Measurements from ENCODE around the gene FAM111A.

Gene FAM111A

GRCh38 chr11:59137190-59137589, 5.5 kb upstream of the FAM111A start:
- H3K4me3 ChIP-seq (ENCODE audit: low read length), result no peak overlapping the region
- DNase-seq (ENCODE audit: low read depth), result no peak
- TF ChIP-seq, protein P1, sequence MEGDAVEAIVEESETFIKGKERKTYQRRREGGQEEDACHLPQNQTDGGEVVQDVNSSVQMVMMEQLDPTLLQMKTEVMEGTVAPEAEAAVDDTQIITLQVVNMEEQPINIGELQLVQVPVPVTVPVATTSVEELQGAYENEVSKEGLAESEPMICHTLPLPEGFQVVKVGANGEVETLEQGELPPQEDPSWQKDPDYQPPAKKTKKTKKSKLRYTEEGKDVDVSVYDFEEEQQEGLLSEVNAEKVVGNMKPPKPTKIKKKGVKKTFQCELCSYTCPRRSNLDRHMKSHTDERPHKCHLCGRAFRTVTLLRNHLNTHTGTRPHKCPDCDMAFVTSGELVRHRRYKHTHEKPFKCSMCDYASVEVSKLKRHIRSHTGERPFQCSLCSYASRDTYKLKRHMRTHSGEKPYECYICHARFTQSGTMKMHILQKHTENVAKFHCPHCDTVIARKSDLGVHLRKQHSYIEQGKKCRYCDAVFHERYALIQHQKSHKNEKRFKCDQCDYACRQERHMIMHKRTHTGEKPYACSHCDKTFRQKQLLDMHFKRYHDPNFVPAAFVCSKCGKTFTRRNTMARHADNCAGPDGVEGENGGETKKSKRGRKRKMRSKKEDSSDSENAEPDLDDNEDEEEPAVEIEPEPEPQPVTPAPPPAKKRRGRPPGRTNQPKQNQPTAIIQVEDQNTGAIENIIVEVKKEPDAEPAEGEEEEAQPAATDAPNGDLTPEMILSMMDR (conservative IDR thresholded peaks at IDR 0.05; ENCODE audit: low read depth, low read length), result no peak

DNA sequence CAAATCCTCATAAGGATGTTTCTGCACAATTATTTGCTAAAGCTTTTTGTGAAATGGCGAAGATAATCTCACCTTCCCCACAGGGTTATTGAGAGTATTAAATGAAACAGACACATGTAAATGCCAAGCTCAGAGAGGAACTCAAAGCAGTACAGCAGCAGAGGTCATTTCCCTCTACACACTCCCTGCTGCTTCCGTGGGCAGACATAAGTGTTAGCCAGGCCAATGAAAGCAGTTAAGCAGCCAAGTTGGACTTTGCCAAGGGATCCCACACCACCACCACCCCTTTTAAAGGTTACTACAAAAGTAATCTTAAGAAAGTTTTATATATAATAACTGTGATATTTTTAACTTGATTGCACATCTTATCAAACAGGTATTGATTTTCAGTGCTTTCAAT, 4.0 kb upstream of the FAM111A start:
- no peak for DNase-seq (ENCODE audit: low read depth)
- no peak overlapping the region for H3K4me3 ChIP-seq (ENCODE audit: low read length)
- TF ChIP-seq, protein P1 (conservative IDR thresholded peaks at IDR 0.05; ENCODE audit: low read depth, low read length), result no peak

DNA sequence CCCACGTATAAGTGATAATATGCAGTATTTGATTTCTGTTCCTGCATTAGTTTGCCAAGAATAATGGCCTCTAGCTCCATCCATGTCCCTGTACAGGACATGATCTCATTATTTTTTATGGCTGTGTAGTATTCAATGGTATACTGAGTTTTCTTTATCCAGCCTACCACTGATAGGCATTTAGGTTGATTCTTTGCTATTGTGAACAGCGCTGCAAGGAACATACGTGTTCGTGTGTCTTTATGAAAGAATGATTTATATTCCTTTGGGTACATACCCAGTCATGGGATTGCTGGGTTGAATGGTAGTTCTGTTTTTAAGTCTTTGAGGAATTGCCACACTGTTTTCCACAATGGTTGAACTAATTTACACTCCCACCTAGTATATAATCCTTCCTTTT, 1.5 kb upstream of the FAM111A start:
- H3K4me3 ChIP-seq (ENCODE audit: low read length), result no peak overlapping the region
- DNase-seq (ENCODE audit: low read depth), result no peak
- TF ChIP-seq, protein P1 (conservative IDR thresholded peaks at IDR 0.05; ENCODE audit: low read depth, low read length), result no peak

DNA sequence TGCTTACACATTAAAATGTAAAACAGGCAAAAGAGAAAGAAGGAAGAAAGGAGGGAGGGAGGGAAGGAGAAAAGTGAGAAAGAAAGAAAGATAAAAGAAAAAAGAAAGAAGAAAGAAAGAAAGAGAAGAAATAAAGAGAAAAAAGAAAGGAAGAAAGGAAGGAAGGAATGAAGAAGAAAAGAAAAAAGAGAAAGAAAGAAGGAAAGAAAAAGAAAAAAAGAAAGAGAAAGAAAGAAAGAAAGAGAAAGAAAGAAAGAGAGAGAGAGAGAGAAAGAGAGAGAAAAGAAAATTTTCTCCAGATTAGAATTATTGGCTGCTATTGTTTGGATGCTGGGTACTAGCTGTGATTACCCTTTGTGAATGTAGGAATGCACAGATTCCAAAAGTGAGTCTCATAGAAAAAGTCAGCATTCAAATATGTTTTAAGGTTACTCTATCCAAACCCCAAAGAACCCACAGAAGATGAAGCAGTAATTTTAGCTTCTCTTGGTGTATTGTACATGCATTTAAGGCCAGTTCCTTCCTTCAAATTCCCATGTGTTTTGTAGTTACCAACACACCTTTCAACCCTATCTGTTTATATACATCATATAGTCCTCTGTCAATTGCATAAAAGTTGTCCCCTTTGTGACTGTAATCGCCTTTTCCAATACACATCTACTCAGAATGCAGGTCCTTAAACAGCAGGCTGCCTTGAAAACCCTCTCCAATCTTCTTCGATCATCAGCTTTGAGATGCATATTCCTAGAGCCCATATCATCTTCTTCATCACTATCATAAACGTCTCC, 789 bp upstream of the FAM111A start:
- TF ChIP-seq, protein P1 (conservative IDR thresholded peaks at IDR 0.05; ENCODE audit: low read depth, low read length), result no peak
- H3K4me3 ChIP-seq (ENCODE audit: low read length), result peak overlapping the region; percentile 86
- DNase-seq (ENCODE audit: low read depth), result no peak

DNA sequence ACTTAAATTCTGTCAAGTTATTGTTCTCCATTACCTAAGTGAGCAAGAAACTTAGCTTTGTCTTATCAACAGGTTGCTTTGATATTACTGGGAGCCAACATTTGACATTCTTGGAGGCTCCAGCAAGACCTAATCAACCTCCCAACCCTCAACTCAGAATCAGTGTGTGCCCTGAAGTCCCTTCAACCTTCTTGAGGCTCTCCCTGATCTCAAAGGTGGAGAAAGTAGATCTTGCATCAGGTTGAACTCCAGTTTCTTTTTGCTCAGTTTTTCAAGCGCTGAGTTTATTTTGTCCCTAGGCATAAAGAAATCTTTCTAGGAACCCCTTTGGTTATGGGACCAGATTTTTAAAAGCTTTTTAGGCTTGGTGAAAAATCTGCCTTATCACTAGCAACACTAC, 1.4 kb downstream of the FAM111A start:
- no peak for DNase-seq (ENCODE audit: low read depth)
- TF ChIP-seq, protein P1 (conservative IDR thresholded peaks at IDR 0.05; ENCODE audit: low read depth, low read length), result no peak
- H3K4me3 ChIP-seq (ENCODE audit: low read length), result peak overlapping the region; percentile 49

- DNase-seq (ENCODE audit: low read depth), result peak; percentile 52
These were observed 2.1 kb downstream of the FAM111A start for GRCh38 chr11:59144579-59145345.

More at GRCh38 chr11:59144579-59145345, 2.1 kb downstream of the FAM111A start:
- TF ChIP-seq, protein P1 (conservative IDR thresholded peaks at IDR 0.05; ENCODE audit: low read depth, low read length), result peak; percentile 8
- peak overlapping the region; percentile 49 for H3K4me3 ChIP-seq (ENCODE audit: low read length)
